ENCODE data around the gene HS3ST4.

HS3ST4 gene

GRCh38 chr16:26120729-26121128 lies 429.0 kb downstream of the HS3ST4 start:
- DNase-seq, result no peak

GRCh38 chr16:26128296-26128695 lies 436.5 kb downstream of the HS3ST4 start:
- DNase-seq, result no peak

- no peak for DNase-seq
Measured at GRCh38 chr16:26129997-26130396, 438.2 kb downstream of the HS3ST4 start.

DNA sequence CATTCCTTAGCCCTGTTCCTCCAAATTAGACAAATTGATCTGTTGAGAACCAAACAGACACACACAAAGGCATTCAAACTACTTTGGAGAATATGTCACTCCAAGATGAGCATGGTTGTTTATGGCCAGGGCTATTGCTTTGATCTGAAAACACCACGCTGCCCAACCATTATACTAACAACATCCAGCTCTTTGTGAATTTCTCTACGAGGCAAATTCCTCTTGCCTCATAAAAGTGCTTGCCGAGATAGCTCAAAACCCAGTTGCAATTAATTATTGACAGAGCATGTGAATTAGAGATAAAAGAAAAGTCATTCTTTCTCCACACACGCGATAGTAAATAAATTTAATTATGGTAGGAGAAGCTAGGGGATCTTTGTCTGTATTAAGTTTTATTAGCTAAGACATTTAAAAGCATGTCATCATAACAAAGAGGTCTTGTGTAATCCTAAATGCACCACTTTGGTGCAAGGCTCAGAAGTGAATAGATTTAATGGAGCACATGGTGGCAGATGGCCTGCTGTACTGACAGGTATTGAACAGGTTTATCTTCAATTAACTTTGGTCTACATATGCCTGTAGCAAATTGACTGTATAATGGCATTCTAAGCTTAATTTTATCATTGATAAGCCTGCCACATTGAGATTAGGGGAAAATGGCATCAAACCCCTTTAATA lies 441.8 kb downstream of the HS3ST4 start:
- DNase-seq, result no peak

- no peak for DNase-seq
Measured at GRCh38 chr16:26134588-26134987, 442.8 kb downstream of the HS3ST4 start.

GRCh38 chr16:26137956-26138355 lies 446.2 kb downstream of the HS3ST4 start:
- DNase-seq, result no peak

DNA sequence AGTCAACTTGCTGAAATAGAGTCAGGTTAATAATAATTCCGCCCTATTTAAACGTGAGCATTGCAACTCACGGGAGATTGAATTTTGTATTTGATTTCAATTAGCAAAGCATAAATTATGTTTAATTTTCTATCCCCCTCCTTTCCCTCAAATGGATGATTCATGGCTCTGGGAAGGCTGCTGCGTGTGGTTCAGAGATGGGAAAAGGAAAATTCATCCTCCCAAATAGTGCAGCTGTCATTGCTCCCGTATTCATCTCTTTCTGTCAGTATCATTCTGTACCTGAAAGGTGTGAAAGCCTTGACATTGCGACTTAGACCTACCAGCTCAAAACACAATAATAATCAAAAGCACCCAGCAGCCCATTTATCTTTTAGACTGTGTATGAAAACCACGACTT lies 447.3 kb downstream of the HS3ST4 start:
- no peak for DNase-seq

- no peak for DNase-seq
Measured at GRCh38 chr16:26139884-26140283, 448.1 kb downstream of the HS3ST4 start.

- DNase-seq, result no peak
Measured at GRCh38 chr16:26149364-26150190, 457.8 kb downstream of the HS3ST4 start.

- no peak for DNase-seq
Measured at GRCh38 chr16:26155221-26155620, 463.5 kb downstream of the HS3ST4 start.

- no peak for DNase-seq
Measured at GRCh38 chr16:26157319-26157718, 465.6 kb downstream of the HS3ST4 start.

- no peak for DNase-seq
Measured at GRCh38 chr16:26158142-26158759, 466.5 kb downstream of the HS3ST4 start.

GRCh38 chr16:26161461-26162180 lies 469.9 kb downstream of the HS3ST4 start:
- DNase-seq, result no peak

DNA sequence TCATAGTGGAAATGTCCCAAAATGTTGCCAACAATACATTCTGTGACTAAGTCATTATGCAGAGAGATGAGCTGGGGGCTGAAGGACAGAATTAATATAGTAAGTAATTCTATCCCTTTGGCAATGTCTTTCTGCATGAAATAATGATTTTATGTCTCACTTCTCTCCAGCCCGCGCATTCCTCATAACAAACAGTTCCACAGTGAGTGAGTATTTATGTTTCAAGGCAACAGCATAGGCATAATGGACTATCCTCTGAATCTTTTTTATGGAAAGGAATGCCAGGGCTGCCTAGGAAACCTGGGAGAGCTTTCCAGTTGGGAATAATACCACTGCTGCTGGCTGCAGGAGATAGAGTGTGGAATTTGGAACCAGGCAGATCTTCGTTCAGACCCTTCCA lies 477.7 kb downstream of the HS3ST4 start:
- no peak for DNase-seq

- DNase-seq, result no peak
Measured at GRCh38 chr16:26175944-26176343, 484.2 kb downstream of the HS3ST4 start.

GRCh38 chr16:26177438-26177837 lies 485.7 kb downstream of the HS3ST4 start:
- DNase-seq, result no peak

- no peak for DNase-seq
Measured at GRCh38 chr16:26178298-26178697, 486.5 kb downstream of the HS3ST4 start.

DNA sequence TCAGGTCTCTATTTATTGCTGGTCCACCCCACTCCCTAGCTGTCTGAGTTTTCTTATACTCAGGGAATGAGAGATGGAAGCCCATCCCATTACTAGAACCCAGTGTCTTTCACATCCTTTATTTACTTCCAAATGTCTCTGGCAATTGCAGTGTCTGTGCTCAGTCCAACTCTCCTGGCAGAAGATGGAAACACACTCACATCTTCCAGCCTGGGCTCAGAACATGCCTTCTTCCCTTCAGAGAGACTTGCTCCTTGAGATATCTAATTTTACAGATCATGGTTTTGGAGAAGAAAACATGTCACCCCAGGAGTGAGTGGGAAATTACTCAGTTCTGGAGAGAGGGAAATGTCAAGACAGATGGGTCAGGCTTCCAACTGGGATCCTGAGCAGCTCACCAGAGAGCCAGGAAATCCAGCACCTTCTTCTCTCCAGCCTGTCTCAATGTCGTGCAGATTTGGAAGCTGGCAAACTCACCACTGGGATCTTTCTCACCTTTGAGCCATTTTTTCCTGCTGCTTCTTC lies 494.4 kb downstream of the HS3ST4 start:
- no peak for DNase-seq

Measured in CD4-positive, alpha-beta T cell treated with Interleukin-1 beta for 1 hour (primary cell).